GM12892 (cell line): ENCODE data around the gene GUCA1C.

Source experiments
- POLR2A ChIP-seq: IDR thresholded peaks from 2 replicates; pipeline ENCODE4 v1.6.1; 2011; ENCODE audit warnings: low read depth, low read length, control low read depth
- POLR2AphosphoS5 ChIP-seq: IDR thresholded peaks from 2 replicates; pipeline ENCODE4 v1.6.1; 2011; ENCODE audit warnings: low read depth, low read length, control low read depth
- TAF1 ChIP-seq: IDR thresholded peaks from 2 replicates; pipeline ENCODE4 v1.6.1; 2011; ENCODE audit warnings: low read depth, mild to moderate bottlenecking, control low read depth, low read length, borderline replicate concordance

DNA sequence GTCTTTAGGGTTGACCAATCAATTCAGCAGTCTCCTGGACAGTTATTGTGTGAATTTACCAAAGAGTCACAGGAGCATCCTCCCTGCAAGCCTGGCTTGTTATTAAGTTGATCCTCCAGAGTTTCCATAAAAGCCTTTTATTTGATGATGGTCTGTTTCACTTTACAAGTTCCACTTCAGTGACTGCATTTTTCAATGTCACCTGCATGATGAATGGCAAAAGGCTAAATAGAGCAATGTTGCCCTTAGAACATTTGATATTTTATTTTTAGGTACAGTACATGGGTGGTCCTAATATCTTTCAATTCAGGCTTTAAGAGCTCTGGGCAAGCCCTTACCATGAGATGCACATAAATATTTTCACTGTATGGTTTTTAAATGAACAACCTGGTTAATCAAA is 22.6 kb downstream of the GUCA1C start:
- TF ChIP-seq POLR2A (no peak), POLR2AphosphoS5 (no peak), TAF1 (no peak)
